Heart left ventricle (tissue), 13 donors: ENCODE results near the gene RAG2.

Experiments
- POLR2A ChIP-seq, 2 donors: fragments of 450-650 bp; IDR thresholded peaks; one replicate each; pipeline ENCODE4 v1.6.1; 2017; ENCODE audit warnings: antibody characterized with exemption in 2 of 2, mild to moderate bottlenecking in 2 of 2, moderate library complexity in 2 of 2
- TF ChIP-seq, protein P1 (sequence below), 12 donors: fragments of 200-600 bp; sonication (generic) in 4 of 12; IDR thresholded peaks; one replicate each; pipeline versions ENCODE4 v1.5.0 to v1.8.0; 2018 to 2022; ENCODE audit warnings: antibody characterized with exemption in 12 of 12, mild to moderate bottlenecking in 5 of 12
- donor health status: ischemic (EF 13 %, LVEDD 7.1; RV severe dilation, severe dysfunction).
- donor health status: DM: no; HTN: yes; CAD: no.
- donor health status: DM: no; HTN: no; CAD: no.
- donor health status: ischemic (EF 25% LVEDD 6.9; RV normal size, moderate dysfunction).
- donor health status: ischemic (EF 25% LVEDD 5.7; RV mildly dilated, moderate dysfunction).
- donor health status: ischemic (EF 35%, LVEDD 5.7; RV mildly dilated, moderate dysfunction).
- donor health status: nonischemic (EF 11% LVEDD 7.7; RV severe dilation, severe dysfunction).
- donor health status: DM: yes; HTN: yes; CAD: no.
- donor health status: PGD.
- donor health status: ischemic (EF 29% LVEDD 5.4; RV normal size, mild dysfunction).
- donor health status: nonischemic (EF 23%, LVEDD 6.1; RV moderate dilation, normal function).

DNA sequence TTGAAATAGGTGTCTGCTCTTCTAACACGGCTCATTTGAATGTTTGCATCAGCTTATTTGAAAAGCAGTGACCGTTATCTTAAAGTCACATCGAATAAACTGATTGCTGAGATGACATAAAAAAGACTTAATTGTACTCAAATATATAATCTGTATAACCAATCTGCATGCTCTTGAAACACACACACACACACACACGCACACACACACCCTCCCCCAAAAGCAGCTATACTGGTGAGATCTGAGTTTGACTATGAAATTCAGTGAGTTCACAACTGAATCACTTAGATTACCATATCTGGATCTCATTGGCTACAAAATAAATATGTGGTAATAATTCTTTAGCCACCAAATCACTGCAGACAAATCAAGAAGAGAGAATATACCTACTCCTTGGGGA, 7.5 kb downstream of the RAG2 start:
- TF ChIP-seq, protein P1, sequence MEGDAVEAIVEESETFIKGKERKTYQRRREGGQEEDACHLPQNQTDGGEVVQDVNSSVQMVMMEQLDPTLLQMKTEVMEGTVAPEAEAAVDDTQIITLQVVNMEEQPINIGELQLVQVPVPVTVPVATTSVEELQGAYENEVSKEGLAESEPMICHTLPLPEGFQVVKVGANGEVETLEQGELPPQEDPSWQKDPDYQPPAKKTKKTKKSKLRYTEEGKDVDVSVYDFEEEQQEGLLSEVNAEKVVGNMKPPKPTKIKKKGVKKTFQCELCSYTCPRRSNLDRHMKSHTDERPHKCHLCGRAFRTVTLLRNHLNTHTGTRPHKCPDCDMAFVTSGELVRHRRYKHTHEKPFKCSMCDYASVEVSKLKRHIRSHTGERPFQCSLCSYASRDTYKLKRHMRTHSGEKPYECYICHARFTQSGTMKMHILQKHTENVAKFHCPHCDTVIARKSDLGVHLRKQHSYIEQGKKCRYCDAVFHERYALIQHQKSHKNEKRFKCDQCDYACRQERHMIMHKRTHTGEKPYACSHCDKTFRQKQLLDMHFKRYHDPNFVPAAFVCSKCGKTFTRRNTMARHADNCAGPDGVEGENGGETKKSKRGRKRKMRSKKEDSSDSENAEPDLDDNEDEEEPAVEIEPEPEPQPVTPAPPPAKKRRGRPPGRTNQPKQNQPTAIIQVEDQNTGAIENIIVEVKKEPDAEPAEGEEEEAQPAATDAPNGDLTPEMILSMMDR (IDR thresholded peaks at IDR 0.05) = no peak
- TF ChIP-seq POLR2A (IDR thresholded peaks at IDR 0.05) = no peak
